HCT116 (cell line): Measurements from ENCODE around the gene ZDHHC22. TPM values are rescaled to one million over a fixed set of nuclear protein-coding genes. Genes with fewer than 3 reads are reported as not detected.

Source experiments
- ATAC-seq: fragments of 200-7000 bp; cut with Tn5 transposase; 2 replicates; pipeline ENCODE4 v1.9.1; 2020; ENCODE audit warnings: mild to moderate bottlenecking, moderate library complexity
- BruUV-seq: library from RNA; stranded (reverse); fragments of 400-500 nt; replicated peaks from 2 replicates; lab custom pipeline; 2021; lab: Mats Ljungman, UMichigan
- CTCF ChIA-PET: fragments of 300-600 bp; sonication (Branson Sonifier 250); formaldehyde crosslinking; loops from one replicate; lab custom pipeline; 2021; ENCODE audit warnings: antibody characterized with exemption; lab: Charles Lee
- POLR2A ChIA-PET: fragments of 300-600, 350-600 bp; sonication (Branson Sonifier 250); formaldehyde crosslinking; loops from one replicate; lab custom pipeline; 2021; ENCODE audit warnings: antibody characterized with exemption; lab: Charles Lee
- RAD21 ChIA-PET, 2 experiments: fragments of 300-600 bp; sonication (Branson Sonifier 250); formaldehyde crosslinking; loops; one replicate each; lab custom pipeline; 2023; ENCODE audit warnings: low total read pairs in 2 of 2; ENCODE audit not compliant: uncharacterized antibody in 2 of 2, unreplicated experiment in 2 of 2, low non-redundant PET in 1 of 2; lab: Charles Lee
- DNase-seq: peaks from one replicate; pipeline ENCODE4 v3.0.0-alpha.2; 2010; ENCODE audit warnings: low read depth, low spot score
- H2AFZ ChIP-seq: fragments of 200-600 bp; shearing (Covaris generic), sonication (generic); 2 replicates; pipeline ENCODE4 v1.6.1; 2017; ENCODE audit warnings: low read depth, mixed run types, mixed read lengths, antibody characterized with exemption, low read length; ENCODE audit not compliant: poor library complexity, severe bottlenecking
- H3K27ac ChIP-seq: 2 replicates; pipeline ENCODE4 v1.5.1; 2012; ENCODE audit warnings: low read depth, low read length
- H3K27me3 ChIP-seq: fragments of 200-600 bp; sonication (generic); 2 replicates; pipeline ENCODE4 v1.6.1; 2016; ENCODE audit warnings: mixed run types, low read length, mixed read lengths; ENCODE audit not compliant: insufficient read depth
- H3K36me3 ChIP-seq, 2 experiments: fragments of 200-500 bp in 1 of 2; fragments of 200-600 bp in 1 of 2; sonication (Bioruptor generic) in 1 of 2; sonication (generic) in 1 of 2; 2 replicates each; pipeline versions ENCODE4 v1.5.1 to v1.6.1; 2014 to 2016; ENCODE audit warnings: low read length in 2 of 2, inconsistent platforms in 1 of 2, mixed read lengths in 1 of 2, mixed run types in 1 of 2; ENCODE audit not compliant: insufficient read depth in 2 of 2, control insufficient read depth in 1 of 2
- H3K4me1 ChIP-seq, 2 experiments: fragments of 200-600 bp in 1 of 2; sonication (generic) in 1 of 2; 2 replicates each; pipeline versions ENCODE4 v1.5.1 to v1.6.1; 2012 to 2017; ENCODE audit warnings: low read length in 2 of 2, inconsistent platforms in 1 of 2, mild to moderate bottlenecking in 1 of 2, mixed read lengths in 1 of 2, mixed run types in 1 of 2, moderate library complexity in 1 of 2; ENCODE audit not compliant: insufficient read depth in 2 of 2, control insufficient read depth in 1 of 2
- H3K4me2 ChIP-seq: fragments of 200-600 bp; sonication (generic); 2 replicates; pipeline ENCODE4 v1.6.1; 2017; ENCODE audit warnings: mixed run types, low read length, mixed read lengths
- H3K4me3 ChIP-seq, 2 experiments: fragments of 200-600 bp in 1 of 2; sonication (generic) in 1 of 2; replicated peaks in 1 of 2; 2 replicates each; pipeline ENCODE4 v1.5.1; 2011 to 2016; ENCODE audit warnings: low read length in 2 of 2, control low read depth in 1 of 2, low read depth in 1 of 2, mild to moderate bottlenecking in 1 of 2, mixed read lengths in 1 of 2, mixed run types in 1 of 2
- H3K79me2 ChIP-seq: fragments of 200-600 bp; sonication (generic); 2 replicates; pipeline ENCODE4 v1.6.1; 2017; ENCODE audit warnings: mild to moderate bottlenecking, mixed run types, low read length, moderate library complexity, mixed read lengths; ENCODE audit not compliant: insufficient read depth
- H3K9ac ChIP-seq: fragments of 200-600 bp; sonication (generic); 2 replicates; pipeline ENCODE4 v1.6.1; 2016; ENCODE audit warnings: low read length, mixed read lengths
- H3K9me2 ChIP-seq: fragments of 200-600 bp; sonication (generic), shearing (Covaris generic); 2 replicates; pipeline ENCODE4 v1.6.1; 2017; ENCODE audit warnings: mixed run types, mild to moderate bottlenecking, moderate library complexity; ENCODE audit not compliant: insufficient read depth
- H3K9me3 ChIP-seq, 2 experiments: fragments of 200-500 bp in 1 of 2; fragments of 200-600 bp in 1 of 2; sonication (Bioruptor generic) in 1 of 2; sonication (generic) in 1 of 2; 2 replicates each; pipeline ENCODE4 v1.6.1; 2014 to 2017; ENCODE audit warnings: low read length in 2 of 2, mixed read lengths in 2 of 2, inconsistent platforms in 1 of 2, low read depth in 1 of 2, mild to moderate bottlenecking in 1 of 2, mixed run types in 1 of 2, moderate library complexity in 1 of 2; ENCODE audit not compliant: control insufficient read depth in 1 of 2, insufficient read depth in 1 of 2
- H4K20me1 ChIP-seq: fragments of 200-600 bp; sonication (generic), shearing (Covaris generic); 2 replicates; pipeline ENCODE4 v1.6.1; 2017; ENCODE audit warnings: mixed run types, mild to moderate bottlenecking, moderate library complexity; ENCODE audit not compliant: insufficient read depth
- CBX3 ChIP-seq: IDR thresholded peaks from 2 replicates; pipeline ENCODE4 v1.6.1; 2012; ENCODE audit warnings: low read depth
- CEBPB ChIP-seq: IDR thresholded peaks from 2 replicates; pipeline ENCODE4 v1.6.1; 2012; ENCODE audit warnings: low read depth
- EZH2 ChIP-seq: fragments of 200-600 bp; sonication (generic); IDR thresholded peaks from 2 replicates; pipeline ENCODE4 v1.6.1; 2017; ENCODE audit warnings: antibody characterized with exemption, mixed run types
- FOSL1 ChIP-seq: IDR thresholded peaks from 2 replicates; pipeline ENCODE4 v1.6.1; 2012; ENCODE audit warnings: low read depth
- JUND ChIP-seq: IDR thresholded peaks from 2 replicates; pipeline ENCODE4 v1.6.1; 2012
- RAD21 ChIP-seq: IDR thresholded peaks from 2 replicates; pipeline ENCODE4 v1.6.1; 2012; ENCODE audit warnings: low read depth, mild to moderate bottlenecking
- REST ChIP-seq: IDR thresholded peaks from 2 replicates; pipeline ENCODE4 v1.6.1; 2012; ENCODE audit warnings: low read depth
- SRF ChIP-seq: IDR thresholded peaks from 2 replicates; pipeline ENCODE4 v1.6.1; 2012; ENCODE audit warnings: low read depth
- TCF7L2 ChIP-seq: IDR thresholded peaks from 2 replicates; pipeline ENCODE4 v1.7.0; 2011; ENCODE audit warnings: borderline replicate concordance, inconsistent platforms; ENCODE audit not compliant: insufficient read depth, insufficient read length; ENCODE audit errors: extremely low read depth
- ZBTB33 ChIP-seq: IDR thresholded peaks from 2 replicates; pipeline ENCODE4 v1.6.1; 2011; ENCODE audit warnings: mild to moderate bottlenecking, low read length, moderate library complexity; ENCODE audit not compliant: insufficient replicate concordance; ENCODE audit errors: extremely low read depth
- ZFX ChIP-seq: fragments of 450-650 bp; IDR thresholded peaks from 2 replicates; pipeline ENCODE4 v1.6.1; 2017
- ZNF274 ChIP-seq: fragments of 200-500 bp; sonication (Bioruptor generic); IDR thresholded peaks from 2 replicates; pipeline ENCODE4 v1.6.1; 2014; ENCODE audit warnings: mild to moderate bottlenecking, low read depth, low read length, inconsistent platforms
- intact Hi-C: fragments of 100-400 bp; cut with micrococcal nuclease; formaldehyde crosslinking; loops from 2 replicates; pipeline ENCODE4 v1.10.0; 2022
- total RNA-seq: library from RNA; stranded (reverse); gene quantifications from one replicate; pipeline ENCODE4 v1.2.1, GENCODE V29; 2021; ENCODE audit not compliant: unreplicated experiment

ZDHHC22 gene
- total RNA-seq, 1 experiment from 2014 or later, result 0.10 TPM

GRCh38 chr14:77111021-77111420 lies 30.6 kb downstream of the ZDHHC22 start:
- H3K4me2 ChIP-seq, result no peak overlapping the region
- POLR2A ChIA-PET, result no interaction called here
- peaks cover 7% of the 10 kb centered on the region; the same call in 1 of the 2 replicates for H3K79me2 ChIP-seq
- H3K27me3 ChIP-seq, result no peaks in the 10 kb centered on the region
- no TSS peak for BruUV-seq
- no peak for ATAC-seq
- H3K9me3 ChIP-seq, result no peaks in the 10 kb centered on the region
- RAD21 ChIA-PET, result no interaction called here
- H3K4me3 ChIP-seq, result no peak overlapping the region
- no peak for DNase-seq
- no peak overlapping the region for H3K9ac ChIP-seq
- no peak overlapping the region for H3K27ac ChIP-seq
- H4K20me1 ChIP-seq, result no peaks in the 10 kb centered on the region
- intact Hi-C loops, result no loop called here
- no peak overlapping the region for H2AFZ ChIP-seq
- peaks cover 19 to 38% of the 10 kb centered on the region in 2 experiments; a peak in 3 of 4 replicates for H3K36me3 ChIP-seq
- CTCF ChIA-PET, result interaction anchor here (1.3 to 1.4 kb wide), 2 partner anchors 11 to 40 kb away, joined by 3 read pairs; no protein-coding TSS in a partner anchor
- TF ChIP-seq SRF (no peak), ZNF274 (no peak), TCF7L2 (no peak), RAD21 (no peak), ZFX (no peak), EZH2 (no peak), FOSL1 (no peak), ZBTB33 (no peak), CBX3 (no peak), JUND (no peak), CEBPB (no peak), REST (no peak)
- H3K9me2 ChIP-seq, result no peaks in the 10 kb centered on the region
- no peaks in the 10 kb centered on the region for H3K4me1 ChIP-seq
